Measurements from ENCODE around the gene CFAP61.
"Not testable (repeated sequence)": the region's sequence is repeated elsewhere in the genome, so short reads cannot be mapped to it uniquely, and the experiment has no call there.

CFAP61 gene, protein sequence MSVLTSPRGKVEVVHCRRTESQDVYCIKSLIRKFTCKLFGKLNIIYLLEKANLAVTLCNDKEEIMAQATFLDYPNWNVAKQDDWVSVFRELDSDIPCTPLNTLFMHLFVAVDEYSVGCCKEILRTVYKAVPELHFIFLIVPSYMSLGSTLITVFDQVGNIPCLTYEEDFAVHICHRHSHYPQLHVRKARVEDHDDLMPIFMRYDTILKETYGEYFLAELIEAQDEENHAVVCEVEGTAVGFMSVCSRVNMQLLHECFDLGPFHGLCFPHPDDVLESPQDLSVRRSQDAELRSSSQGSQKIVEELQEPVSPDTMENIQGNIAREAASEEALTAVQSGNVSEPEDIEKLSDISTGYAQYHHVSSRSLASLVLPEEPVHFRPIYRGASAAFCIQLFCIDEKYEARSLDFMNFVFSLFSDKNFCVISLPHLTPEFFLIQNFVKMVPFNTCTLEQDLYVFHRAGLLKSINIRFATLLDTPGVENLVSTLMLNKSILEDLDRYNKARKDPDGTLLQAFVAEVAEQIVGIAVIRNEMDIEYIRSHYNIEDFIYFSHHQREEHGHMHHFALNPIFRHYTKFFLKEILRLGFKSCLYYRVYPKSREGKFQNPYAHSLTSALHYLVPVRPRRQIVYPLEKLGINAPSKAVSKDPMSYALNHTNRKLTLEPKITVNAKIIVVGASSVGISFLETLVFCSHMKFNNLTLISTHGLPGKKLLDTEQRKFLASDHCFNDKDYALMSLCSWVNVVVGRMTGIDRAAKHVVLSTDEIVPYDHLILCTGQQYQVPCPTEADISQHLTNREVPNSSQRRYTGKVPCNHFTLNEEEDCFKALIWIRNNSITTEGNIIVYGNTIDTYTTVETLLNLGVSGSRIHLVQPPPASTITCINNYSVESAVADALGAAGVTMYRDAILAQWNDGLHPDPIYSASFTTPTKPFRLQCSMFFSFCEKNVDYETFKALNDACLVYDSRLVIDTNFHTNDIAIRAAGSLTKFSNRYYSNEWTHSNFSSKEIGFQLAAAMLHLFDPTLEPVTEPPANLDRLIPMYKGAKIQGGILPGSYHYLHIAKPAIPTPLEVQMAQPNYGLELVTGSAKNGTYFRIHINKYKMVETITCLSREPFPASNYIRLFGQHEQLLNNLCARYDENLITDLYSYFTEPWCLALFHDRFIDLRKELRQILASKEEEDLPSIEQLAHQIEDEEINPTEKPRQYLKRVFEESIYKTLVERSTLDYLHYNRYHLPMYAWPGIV

GRCh38 chr20:20052074-20052970, at the start of gene CFAP61, which contains the start of gene CRNKL1:
Gene CFAP61, plus strand, starts transcription at chr20:20052532. Its CDS starts 4,122 bp downstream, at chr20:20056654.
Gene CRNKL1, minus strand, starts transcription at chr20:20052466. Its CDS starts 124 bp downstream, at chr20:20052342.
- peak; percentile 97 for DNase-seq

DNA sequence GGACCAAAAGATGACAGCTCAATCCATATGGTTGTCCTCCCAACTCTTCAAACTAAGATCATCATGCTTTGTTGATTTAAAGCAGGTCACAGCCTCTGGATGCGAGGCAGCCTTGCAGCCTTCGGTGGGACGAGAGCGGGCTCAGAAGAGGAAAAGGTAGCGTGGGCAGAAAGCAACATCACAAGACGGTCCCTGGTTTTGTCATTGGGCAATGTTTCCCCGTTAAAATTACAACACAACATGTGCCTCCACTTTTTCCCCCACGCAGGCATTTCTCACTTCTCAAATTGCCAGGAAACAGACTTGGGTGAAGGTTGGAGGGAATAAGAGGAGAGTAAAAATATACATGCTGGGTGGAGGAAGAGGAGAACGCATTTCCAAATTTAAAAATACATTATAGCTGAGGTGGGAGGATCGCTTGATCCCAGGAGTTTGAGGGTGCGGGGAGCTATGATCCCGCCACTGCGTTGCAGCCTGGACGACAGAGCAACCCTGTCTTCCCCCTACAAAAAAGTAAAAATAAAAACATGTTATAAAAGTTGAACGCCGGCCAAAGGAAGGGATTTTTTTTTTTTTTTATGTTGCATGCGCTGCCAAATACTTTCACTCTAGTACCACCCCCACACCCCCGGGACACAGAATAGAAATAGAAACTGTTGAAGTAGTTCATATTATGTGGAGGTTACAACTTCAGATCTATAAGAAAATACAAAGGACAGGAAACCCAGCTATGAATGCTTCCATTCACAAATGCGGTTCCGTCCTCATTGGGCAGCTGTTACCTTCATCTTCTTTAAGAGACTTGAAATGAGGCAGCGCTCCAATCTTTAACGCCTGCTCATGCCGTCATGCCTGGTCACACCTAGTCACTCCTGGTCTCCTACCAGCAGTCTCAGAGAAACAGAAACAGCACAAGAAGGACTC, 49.0 kb upstream of the CFAP61 start:
- peak; percentile 2 for DNase-seq

- DNase-seq, result not testable (repeated sequence)
Observed at GRCh38 chr20:20003955-20004322, 48.4 kb upstream of the CFAP61 start.

GRCh38 chr20:20005342-20005741, 47.0 kb upstream of the CFAP61 start:
- DNase-seq, result no peak

- DNase-seq, result no peak
Observed at GRCh38 chr20:20009784-20010253, 42.5 kb upstream of the CFAP61 start.

DNA sequence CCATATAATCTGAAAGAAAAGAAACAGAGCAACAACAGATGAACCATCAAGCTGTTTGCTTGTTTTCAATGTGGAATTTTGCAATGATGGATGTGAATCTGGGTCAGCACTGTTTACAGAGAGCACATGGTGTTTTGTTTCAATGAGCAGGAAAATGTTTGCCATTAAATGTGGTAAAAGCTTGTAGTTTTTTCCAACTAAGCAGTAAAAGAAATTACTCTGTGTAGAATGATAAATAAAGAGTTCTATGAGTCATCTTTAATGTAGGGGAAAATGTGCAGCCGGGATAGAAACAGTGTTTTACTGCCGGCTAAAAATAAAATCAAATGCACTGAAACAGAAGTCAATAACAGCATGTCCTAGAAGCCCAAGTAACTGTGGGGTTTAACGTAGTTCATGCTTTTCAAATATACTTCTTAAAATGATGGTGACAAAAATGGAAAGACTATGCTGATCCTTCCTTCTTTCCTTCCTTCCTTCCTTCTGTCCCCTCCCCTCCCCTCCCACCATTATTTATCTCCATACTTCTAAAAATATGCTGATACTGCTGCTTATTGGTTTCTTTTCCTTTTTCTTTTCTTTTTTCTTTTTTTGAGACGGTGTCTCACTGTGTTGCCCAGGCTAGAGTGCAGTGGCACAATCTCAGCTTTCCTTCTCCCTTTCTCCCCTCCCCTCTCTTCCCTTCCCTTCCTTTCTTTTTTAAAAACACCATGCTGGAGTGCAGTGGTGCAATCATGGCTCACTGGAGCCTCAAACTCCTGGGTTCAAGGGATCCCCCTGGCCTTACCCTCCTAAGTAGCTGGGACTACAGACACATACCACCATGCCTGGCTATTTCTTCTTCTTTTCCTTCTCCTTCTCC, 41.5 kb upstream of the CFAP61 start:
- DNase-seq, result no peak

DNA sequence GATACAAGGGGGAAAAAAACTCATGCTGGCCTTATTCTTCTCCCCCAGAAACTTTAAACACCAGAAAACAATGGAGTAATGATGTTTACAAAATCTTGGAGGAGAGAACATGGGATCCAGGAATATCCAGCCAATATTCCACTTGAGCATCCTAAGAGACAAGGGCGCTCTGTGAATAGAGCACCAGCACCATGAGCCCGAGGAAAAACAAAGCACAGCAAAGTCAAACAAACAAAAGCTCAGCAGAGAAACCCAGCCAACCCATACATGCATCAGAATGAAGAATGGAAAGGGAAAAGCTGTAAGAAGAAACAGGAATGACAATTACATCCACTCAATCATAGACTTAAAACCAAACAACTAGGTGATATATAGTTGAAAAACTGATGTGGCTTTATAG, 39.8 kb upstream of the CFAP61 start:
- no peak for DNase-seq

DNA sequence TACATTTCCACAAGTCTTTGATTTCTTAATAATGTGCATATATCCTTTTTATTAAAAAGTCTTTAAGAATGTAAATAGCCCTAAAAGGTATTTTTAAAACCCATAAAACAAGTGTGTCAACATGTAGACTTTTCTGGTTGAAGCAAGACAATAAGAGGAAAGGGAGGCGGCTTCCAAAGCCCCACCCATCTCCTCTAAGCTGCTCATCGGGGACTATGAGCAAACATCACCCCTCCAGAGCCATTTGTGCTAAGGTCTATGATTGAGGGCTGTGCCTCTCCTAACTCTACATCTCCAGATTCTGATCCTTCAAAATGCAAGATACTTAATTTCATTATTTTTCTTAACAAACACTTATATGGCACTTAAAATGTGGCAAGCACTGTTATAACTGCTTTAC, 37.7 kb upstream of the CFAP61 start:
- peak; percentile 36 for DNase-seq

- DNase-seq, result peak; percentile 93
Observed at GRCh38 chr20:20017001-20017843, 35.1 kb upstream of the CFAP61 start, which contains the start of gene NAA20. Gene NAA20, plus strand, starts transcription at chr20:20017362. Its CDS starts 35 bp downstream, at chr20:20017397.

- peak; percentile 8 for DNase-seq
Observed at GRCh38 chr20:20017844-20018185, 34.5 kb upstream of the CFAP61 start.

- DNase-seq, result no peak
Observed at GRCh38 chr20:20018366-20018765, 34.0 kb upstream of the CFAP61 start.

- DNase-seq, result no peak
Observed at GRCh38 chr20:20019123-20019522, 33.2 kb upstream of the CFAP61 start.

DNA sequence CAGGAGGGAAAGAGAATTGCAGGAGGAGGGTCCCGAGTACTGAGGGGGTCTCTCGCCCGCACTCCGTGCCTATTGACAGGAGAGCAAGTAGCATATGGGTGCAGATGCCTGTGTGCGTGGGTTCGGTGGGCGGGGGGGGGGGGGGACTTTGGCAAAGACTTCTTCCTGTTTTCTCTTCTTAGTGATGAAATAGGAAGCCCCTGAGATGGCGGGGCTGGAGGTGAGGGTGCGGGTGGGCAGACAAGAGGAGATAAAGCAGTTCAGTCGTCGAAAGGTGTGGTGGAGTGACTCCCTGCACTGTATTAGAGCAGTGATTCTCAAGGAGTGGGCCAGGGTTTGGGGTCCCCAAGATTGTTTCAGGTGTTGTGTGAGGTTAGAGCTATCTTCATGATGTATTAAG, 31.4 kb upstream of the CFAP61 start:
- DNase-seq, result no peak

GRCh38 chr20:20021835-20022234, 30.5 kb upstream of the CFAP61 start:
- no peak for DNase-seq

DNA sequence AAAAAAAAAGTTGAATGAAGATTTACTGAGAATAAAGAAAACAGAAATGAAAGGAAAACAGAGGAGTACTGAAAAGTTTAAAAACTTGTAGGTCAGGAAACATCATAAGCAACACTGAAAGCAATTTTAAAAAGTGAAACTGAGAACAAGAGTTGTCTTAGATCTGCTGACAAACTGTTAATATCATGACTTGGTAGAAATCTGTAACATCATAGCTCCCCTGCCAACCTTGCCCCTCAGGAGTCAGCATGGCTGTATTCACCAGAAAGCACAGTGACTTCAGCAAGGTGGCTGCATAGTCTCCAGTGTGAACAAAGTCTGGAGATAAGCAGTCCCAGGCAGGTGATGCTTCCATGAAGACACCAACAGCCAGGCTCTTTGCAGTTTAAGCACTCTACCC, 29.8 kb upstream of the CFAP61 start:
- no peak for DNase-seq

DNA sequence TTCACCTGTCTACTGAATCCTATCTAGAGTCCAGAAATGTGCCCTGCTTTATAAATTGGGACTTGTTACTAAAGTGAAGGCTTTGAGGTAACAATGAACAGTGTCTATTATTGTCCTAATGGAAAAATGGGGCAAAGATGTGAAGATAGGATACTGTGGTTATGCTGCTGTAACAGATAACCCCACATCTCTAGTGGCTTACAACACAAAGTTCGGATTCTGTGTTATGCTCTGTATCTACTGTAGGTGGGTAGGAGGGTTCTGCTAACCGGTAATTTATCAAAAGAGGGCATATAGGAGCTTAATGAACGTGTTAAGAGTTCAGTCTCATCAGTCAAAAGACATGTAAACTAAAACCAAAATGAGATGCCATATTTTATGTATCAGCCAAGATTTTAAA, 28.9 kb upstream of the CFAP61 start:
- no peak for DNase-seq

DNA sequence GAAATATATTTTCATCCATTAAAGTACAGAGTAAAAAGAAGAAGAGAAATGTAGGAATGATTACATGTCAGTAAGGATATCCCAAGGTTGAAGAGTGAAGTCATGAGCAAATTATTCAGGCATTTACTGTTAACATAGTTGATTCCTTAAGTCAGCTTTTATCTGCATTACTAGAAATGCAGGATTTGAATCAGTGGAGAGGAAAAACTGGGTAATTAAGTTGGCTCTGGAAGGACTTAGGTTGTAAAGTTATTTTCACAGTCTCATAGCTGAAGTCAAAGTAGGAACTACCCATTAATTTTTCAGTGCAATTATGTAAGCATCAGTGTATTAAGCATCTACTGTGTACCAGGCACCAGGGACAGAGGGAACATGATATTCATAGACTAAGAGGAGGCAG, 27.4 kb upstream of the CFAP61 start:
- DNase-seq, result no peak

GRCh38 chr20:20027284-20027683, 25.0 kb upstream of the CFAP61 start:
- DNase-seq, result no peak

- DNase-seq, result no peak
Observed at GRCh38 chr20:20031790-20032189, 20.5 kb upstream of the CFAP61 start.

Measured in CD4-positive, alpha-beta T cell treated with Interleukin-6 for 4 hours (primary cell).